Fibroblast of the aortic adventitia (primary cell): Measurements from ENCODE around the gene SCFD2. TPM values are rescaled to one million over a fixed set of nuclear protein-coding genes. Genes with fewer than 3 reads are reported as not detected.
A peak's percentile ranks its signal among the peaks of the same experiment; 100 is the strongest.

Experiments used
- DNase-seq: peaks from one replicate; pipeline ENCODE4 v3.0.0-alpha.2; 2010; ENCODE audit warnings: low read depth
- H3K4me3 ChIP-seq: 2 replicates; pipeline ENCODE4 v1.5.1; 2011; ENCODE audit warnings: low read depth, mild to moderate bottlenecking, control low read depth, low read length, moderate library complexity
- CTCF ChIP-seq: IDR thresholded peaks from 2 replicates; pipeline ENCODE4 v1.5.1; 2011; ENCODE audit warnings: mild to moderate bottlenecking, low read length, control low read depth, inconsistent platforms; ENCODE audit not compliant: insufficient read depth
- total RNA-seq: library from RNA; depleted of rRNA; stranded (reverse); fragments of >200 nt; gene quantifications from 2 replicates; pipeline ENCODE4 v1.2.3, GENCODE V29; 2012; ENCODE audit warnings: low replicate concordance

Gene SCFD2
- total RNA-seq, 1 donor: 69.2 TPM

GRCh38 chr4:53169695-53170617 is 195.9 kb downstream of the SCFD2 start:
- H3K4me3 ChIP-seq: no peak overlapping the region
- DNase-seq: no peak
- TF ChIP-seq CTCF: no peak

GRCh38 chr4:53168228-53168627 is 197.6 kb downstream of the SCFD2 start:
- peak; percentile 33 for DNase-seq
- no peak overlapping the region for H3K4me3 ChIP-seq
- no peak for TF ChIP-seq CTCF

GRCh38 chr4:53162969-53163368 is 202.9 kb downstream of the SCFD2 start:
- DNase-seq: no peak
- TF ChIP-seq CTCF: no peak
- H3K4me3 ChIP-seq: no peak overlapping the region

GRCh38 chr4:53161787-53162433 is 204.0 kb downstream of the SCFD2 start:
- no peak for TF ChIP-seq CTCF
- no peak overlapping the region for H3K4me3 ChIP-seq
- peak; percentile 22 for DNase-seq

GRCh38 chr4:53161051-53161786 is 204.6 kb downstream of the SCFD2 start:
- H3K4me3 ChIP-seq: no peak overlapping the region
- peak; percentile 13 for DNase-seq

More at GRCh38 chr4:53161051-53161786, 204.6 kb downstream of the SCFD2 start:
- TF ChIP-seq CTCF: no peak
